ENCODE data around the gene ZNF226. TPM values are rescaled to one million over a fixed set of nuclear protein-coding genes. Genes with fewer than 3 reads are reported as not detected.
"Not testable (repeated sequence)": the region's sequence is repeated elsewhere in the genome, so short reads cannot be mapped to it uniquely, and the experiment has no call there.

The ZNF226 gene
- total RNA-seq, 1 experiment from 2014 or later, result 26.6 TPM

- no peak for DNase-seq
- Histone ChIP-seq H3K9me2 (replicated peaks; ENCODE audit: insufficient read depth, low read length) (no peaks in the 10 kb centered on the region), H3K9ac (ENCODE audit: low read length) (no peak overlapping the region), H3K9me3 (ENCODE audit: low read length) (peaks cover 4% of the 10 kb centered on the region; the same call in 1 of the 2 replicates), H3K27me3 (ENCODE audit: low read length) (no peaks in the 10 kb centered on the region), H3K4me3 (ENCODE audit: low read length) (no peak overlapping the region), H4K20me1 (ENCODE audit: insufficient read depth, low read depth, low read length) (no peaks in the 10 kb centered on the region), H3K27ac (ENCODE audit: low read length) (no peak overlapping the region), H3K4me1 (ENCODE audit: low read length) (no peaks in the 10 kb centered on the region), H2AFZ (ENCODE audit: low read length) (no peak overlapping the region), H3K36me3 (ENCODE audit: insufficient read depth, low read length) (no peaks in the 10 kb centered on the region), H3K4me2 (ENCODE audit: low read depth, low read length, poor library complexity, severe bottlenecking) (no peak overlapping the region), H3K79me2 (ENCODE audit: low read length) (no peaks in the 10 kb centered on the region)
Measured at GRCh38 chr19:44202470-44202869, 37.6 kb downstream of the ZNF226 start.

GRCh38 chr19:44202974-44203373 lies 38.1 kb downstream of the ZNF226 start:
- no peaks in the 10 kb centered on the region for H3K4me1 ChIP-seq (ENCODE audit: low read length)
- H3K27me3 ChIP-seq (ENCODE audit: low read length), result no peaks in the 10 kb centered on the region
- no peak for DNase-seq
- no peaks in the 10 kb centered on the region for H3K79me2 ChIP-seq (ENCODE audit: low read length)
- H2AFZ ChIP-seq (ENCODE audit: low read length), result no peak overlapping the region
- H3K36me3 ChIP-seq (ENCODE audit: insufficient read depth, low read length), result no peaks in the 10 kb centered on the region
- H3K9ac ChIP-seq (ENCODE audit: low read length), result no peak overlapping the region
- H4K20me1 ChIP-seq (ENCODE audit: insufficient read depth, low read depth, low read length), result no peaks in the 10 kb centered on the region
- peaks cover 4% of the 10 kb centered on the region; the same call in 1 of the 2 replicates for H3K9me3 ChIP-seq (ENCODE audit: low read length)
- no peak overlapping the region for H3K4me2 ChIP-seq (ENCODE audit: low read depth, low read length, poor library complexity, severe bottlenecking)
- no peak overlapping the region for H3K27ac ChIP-seq (ENCODE audit: low read length)
- no peak overlapping the region for H3K4me3 ChIP-seq (ENCODE audit: low read length)
- no peaks in the 10 kb centered on the region for H3K9me2 ChIP-seq (replicated peaks; ENCODE audit: insufficient read depth, low read length)

GRCh38 chr19:44203877-44204276 lies 39.0 kb downstream of the ZNF226 start:
- not testable (repeated sequence) for H3K9ac ChIP-seq (ENCODE audit: low read length); H3K9me3 ChIP-seq (ENCODE audit: low read length); H2AFZ ChIP-seq (ENCODE audit: low read length); H3K4me3 ChIP-seq (ENCODE audit: low read length); H3K27me3 ChIP-seq (ENCODE audit: low read length); H3K4me1 ChIP-seq (ENCODE audit: low read length); H3K79me2 ChIP-seq (ENCODE audit: low read length); H4K20me1 ChIP-seq (ENCODE audit: insufficient read depth, low read depth, low read length); H3K27ac ChIP-seq (ENCODE audit: low read length); H3K9me2 ChIP-seq (replicated peaks; ENCODE audit: insufficient read depth, low read length); DNase-seq; H3K4me2 ChIP-seq (ENCODE audit: low read depth, low read length, poor library complexity, severe bottlenecking); H3K36me3 ChIP-seq (ENCODE audit: insufficient read depth, low read length)

- Histone ChIP-seq H3K4me3 (ENCODE audit: low read length) (no peak overlapping the region), H3K4me2 (ENCODE audit: low read depth, low read length, poor library complexity, severe bottlenecking) (no peak overlapping the region), H3K4me1 (ENCODE audit: low read length) (no peaks in the 10 kb centered on the region), H2AFZ (ENCODE audit: low read length) (no peak overlapping the region), H3K27ac (ENCODE audit: low read length) (no peak overlapping the region), H3K27me3 (ENCODE audit: low read length) (no peaks in the 10 kb centered on the region), H3K9me3 (ENCODE audit: low read length) (peaks cover 4% of the 10 kb centered on the region; the same call in 1 of the 2 replicates), H3K36me3 (ENCODE audit: insufficient read depth, low read length) (no peaks in the 10 kb centered on the region), H3K9me2 (replicated peaks; ENCODE audit: insufficient read depth, low read length) (no peaks in the 10 kb centered on the region), H4K20me1 (ENCODE audit: insufficient read depth, low read depth, low read length) (no peaks in the 10 kb centered on the region), H3K9ac (ENCODE audit: low read length) (no peak overlapping the region), H3K79me2 (ENCODE audit: low read length) (no peaks in the 10 kb centered on the region)
- no peak for DNase-seq
Measured at GRCh38 chr19:44204772-44205171, 39.9 kb downstream of the ZNF226 start.

- H3K9ac ChIP-seq (ENCODE audit: low read length), result peak overlapping the region; percentile 74
- DNase-seq, result peak; percentile 93
- no peaks in the 10 kb centered on the region for H3K27me3 ChIP-seq (ENCODE audit: low read length)
- no peaks in the 10 kb centered on the region for H3K9me2 ChIP-seq (replicated peaks; ENCODE audit: insufficient read depth, low read length)
- H3K4me2 ChIP-seq (ENCODE audit: low read depth, low read length, poor library complexity, severe bottlenecking), result peak overlapping the region; percentile 61
- no peaks in the 10 kb centered on the region for H3K4me1 ChIP-seq (ENCODE audit: low read length)
- no peak overlapping the region for H3K27ac ChIP-seq (ENCODE audit: low read length)
- peak overlapping the region; percentile 72 for H3K4me3 ChIP-seq (ENCODE audit: low read length)
- H2AFZ ChIP-seq (ENCODE audit: low read length), result peak overlapping the region; percentile 63; the same call in 1 of the 2 replicates
- H4K20me1 ChIP-seq (ENCODE audit: insufficient read depth, low read depth, low read length), result no peaks in the 10 kb centered on the region
- H3K9me3 ChIP-seq (ENCODE audit: low read length), result peaks cover 4% of the 10 kb centered on the region; the same call in 1 of the 2 replicates
- no peaks in the 10 kb centered on the region for H3K36me3 ChIP-seq (ENCODE audit: insufficient read depth, low read length)
- H3K79me2 ChIP-seq (ENCODE audit: low read length), result no peaks in the 10 kb centered on the region
Measured at GRCh38 chr19:44207126-44207803, 42.4 kb downstream of the ZNF226 start.

- Histone ChIP-seq H3K4me3 (ENCODE audit: low read length) (peak within 1 kb of the TSS; percentile 89), H3K9me3 (ENCODE audit: low read length) (peaks cover 4% of the 10 kb centered on the region; the same call in 1 of the 2 replicates), H3K9me2 (replicated peaks; ENCODE audit: insufficient read depth, low read length) (no peaks in the 10 kb centered on the region), H3K9ac (ENCODE audit: low read length) (peak within 1 kb of the TSS; percentile 76), H3K4me2 (ENCODE audit: low read depth, low read length, poor library complexity, severe bottlenecking) (peak within 1 kb of the TSS; percentile 75), H3K36me3 (ENCODE audit: insufficient read depth, low read length) (peaks cover 34% of the 10 kb centered on the region), H3K4me1 (ENCODE audit: low read length) (peaks cover 8% of the 10 kb centered on the region), H4K20me1 (ENCODE audit: insufficient read depth, low read depth, low read length) (no peaks in the 10 kb centered on the region), H3K27ac (ENCODE audit: low read length) (0 out of 2 replicates have a peak within 1 kb of the TSS, but pooled peaks have one; percentile 16), H3K27me3 (ENCODE audit: low read length) (no peaks in the 10 kb centered on the region), H2AFZ (ENCODE audit: low read length) (peak within 1 kb of the TSS; percentile 92), H3K79me2 (ENCODE audit: low read length) (peaks cover 42% of the 10 kb centered on the region)
- DNase-seq, result peak; percentile 93
Measured at GRCh38 chr19:44212250-44212865, 47.5 kb downstream of the ZNF226 start, which contains the start of gene ZNF227. ZNF227 (plus strand) TSS chr19:44212532; CDS start chr19:44217793, 5,261 bp downstream.

GRCh38 chr19:44212866-44213346 lies 48.0 kb downstream of the ZNF226 start:
- Histone ChIP-seq H3K4me2 (ENCODE audit: low read depth, low read length, poor library complexity, severe bottlenecking) (peak overlapping the region; percentile 75), H4K20me1 (ENCODE audit: insufficient read depth, low read depth, low read length) (no peaks in the 10 kb centered on the region), H3K9me2 (replicated peaks; ENCODE audit: insufficient read depth, low read length) (no peaks in the 10 kb centered on the region), H3K9me3 (ENCODE audit: low read length) (peaks cover 6% of the 10 kb centered on the region; the same call in 1 of the 2 replicates), H3K4me3 (ENCODE audit: low read length) (peak overlapping the region; percentile 89), H3K9ac (ENCODE audit: low read length) (peak overlapping the region; percentile 76), H3K79me2 (ENCODE audit: low read length) (peaks cover 46% of the 10 kb centered on the region), H3K4me1 (ENCODE audit: low read length) (peaks cover 8% of the 10 kb centered on the region), H3K36me3 (ENCODE audit: insufficient read depth, low read length) (peaks cover 40% of the 10 kb centered on the region), H3K27me3 (ENCODE audit: low read length) (no peaks in the 10 kb centered on the region), H2AFZ (ENCODE audit: low read length) (peak overlapping the region; percentile 92), H3K27ac (ENCODE audit: low read length) (0 out of 2 replicates have a peak overlapping the region, but pooled peaks have one; percentile 16)
- DNase-seq, result peak; percentile 62

GRCh38 chr19:44219926-44220325 lies 55.0 kb downstream of the ZNF226 start:
- peaks cover 43% of the 10 kb centered on the region for H3K36me3 ChIP-seq (ENCODE audit: insufficient read depth, low read length)
- H3K27ac ChIP-seq (ENCODE audit: low read length); H3K4me2 ChIP-seq (ENCODE audit: low read depth, low read length, poor library complexity, severe bottlenecking); H4K20me1 ChIP-seq (ENCODE audit: insufficient read depth, low read depth, low read length); H3K9me3 ChIP-seq (ENCODE audit: low read length); H3K4me1 ChIP-seq (ENCODE audit: low read length); H3K27me3 ChIP-seq (ENCODE audit: low read length); H2AFZ ChIP-seq (ENCODE audit: low read length); H3K4me3 ChIP-seq (ENCODE audit: low read length); DNase-seq; H3K9me2 ChIP-seq (replicated peaks; ENCODE audit: insufficient read depth, low read length); H3K9ac ChIP-seq (ENCODE audit: low read length): not testable (repeated sequence)
- H3K79me2 ChIP-seq (ENCODE audit: low read length), result peaks cover 29% of the 10 kb centered on the region
